Measurements from ENCODE around the gene NR2E1.

NR2E1 gene

DNA sequence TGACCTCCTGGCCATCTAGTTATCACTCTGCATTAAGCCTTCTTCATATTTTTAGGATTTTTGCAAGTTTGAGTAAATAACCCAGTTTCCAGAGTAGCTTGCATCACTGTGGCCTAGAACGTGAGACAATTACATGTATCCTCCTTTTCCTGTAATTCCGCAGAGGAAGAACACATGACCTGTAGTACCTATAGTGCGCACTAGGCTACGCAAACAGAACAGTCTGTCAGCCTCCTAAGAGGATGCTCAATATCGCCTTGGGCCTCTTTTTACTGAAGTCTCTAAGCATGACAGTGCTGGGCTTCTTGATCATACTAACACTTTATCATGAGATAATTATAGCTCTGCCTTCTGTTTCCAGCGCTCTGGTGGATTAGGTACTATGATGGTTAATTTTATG is 20.2 kb upstream of the NR2E1 start:
- H3K27me3 ChIP-seq (ENCODE audit: control insufficient read depth, insufficient read depth, low read length) = no peaks in the 10 kb centered on the region
- no peak overlapping the region for H3K4me2 ChIP-seq (ENCODE audit: low read length)
- no peaks in the 10 kb centered on the region for H3K9me3 ChIP-seq (ENCODE audit: control insufficient read depth, low read length)
- H3K27ac ChIP-seq = no peak overlapping the region
- H3K4me3 ChIP-seq (ENCODE audit: low read depth, low read length) = no peak overlapping the region
- H3K36me3 ChIP-seq (ENCODE audit: control insufficient read depth, insufficient read depth, low read length) = no peaks in the 10 kb centered on the region
- TF ChIP-seq, protein P1, sequence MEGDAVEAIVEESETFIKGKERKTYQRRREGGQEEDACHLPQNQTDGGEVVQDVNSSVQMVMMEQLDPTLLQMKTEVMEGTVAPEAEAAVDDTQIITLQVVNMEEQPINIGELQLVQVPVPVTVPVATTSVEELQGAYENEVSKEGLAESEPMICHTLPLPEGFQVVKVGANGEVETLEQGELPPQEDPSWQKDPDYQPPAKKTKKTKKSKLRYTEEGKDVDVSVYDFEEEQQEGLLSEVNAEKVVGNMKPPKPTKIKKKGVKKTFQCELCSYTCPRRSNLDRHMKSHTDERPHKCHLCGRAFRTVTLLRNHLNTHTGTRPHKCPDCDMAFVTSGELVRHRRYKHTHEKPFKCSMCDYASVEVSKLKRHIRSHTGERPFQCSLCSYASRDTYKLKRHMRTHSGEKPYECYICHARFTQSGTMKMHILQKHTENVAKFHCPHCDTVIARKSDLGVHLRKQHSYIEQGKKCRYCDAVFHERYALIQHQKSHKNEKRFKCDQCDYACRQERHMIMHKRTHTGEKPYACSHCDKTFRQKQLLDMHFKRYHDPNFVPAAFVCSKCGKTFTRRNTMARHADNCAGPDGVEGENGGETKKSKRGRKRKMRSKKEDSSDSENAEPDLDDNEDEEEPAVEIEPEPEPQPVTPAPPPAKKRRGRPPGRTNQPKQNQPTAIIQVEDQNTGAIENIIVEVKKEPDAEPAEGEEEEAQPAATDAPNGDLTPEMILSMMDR (IDR thresholded peaks at IDR 0.05) = no peak
- H3K9ac ChIP-seq = no peak overlapping the region
- H3K79me2 ChIP-seq = no peaks in the 10 kb centered on the region
- no peaks in the 10 kb centered on the region for H3K4me1 ChIP-seq
- H2AFZ ChIP-seq = no peak overlapping the region

DNA sequence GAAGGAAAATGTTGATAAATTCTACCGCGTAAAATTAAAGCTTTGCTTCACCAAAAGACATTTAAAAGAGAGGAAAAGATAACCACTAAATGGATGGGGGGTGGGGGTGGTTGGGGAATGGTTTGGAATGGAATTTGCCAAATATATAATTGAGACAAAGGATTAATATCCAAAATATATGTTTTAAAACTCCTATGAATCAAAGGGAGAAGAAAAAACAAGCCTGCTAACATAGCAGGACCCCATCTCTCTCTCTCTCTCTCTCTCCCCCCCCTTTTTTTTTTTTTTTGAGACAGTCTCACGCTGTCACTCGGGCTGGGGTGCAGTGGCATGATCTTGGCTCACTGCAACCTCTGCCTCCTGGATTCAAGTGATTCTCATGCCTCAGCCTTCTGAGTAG is 13.4 kb upstream of the NR2E1 start:
- Histone ChIP-seq H3K27ac (no peak overlapping the region), H3K27me3 (ENCODE audit: control insufficient read depth, insufficient read depth, low read length) (peaks cover 7% of the 10 kb centered on the region), H3K9me3 (ENCODE audit: control insufficient read depth, low read length) (no peaks in the 10 kb centered on the region), H3K9ac (no peak overlapping the region), H2AFZ (no peak overlapping the region), H3K4me3 (ENCODE audit: low read depth, low read length) (no peak overlapping the region), H3K4me2 (ENCODE audit: low read length) (no peak overlapping the region), H3K36me3 (ENCODE audit: control insufficient read depth, insufficient read depth, low read length) (no peaks in the 10 kb centered on the region), H3K4me1 (no peaks in the 10 kb centered on the region), H3K79me2 (no peaks in the 10 kb centered on the region)
- TF ChIP-seq, protein P1 (IDR thresholded peaks at IDR 0.05) = no peak

DNA sequence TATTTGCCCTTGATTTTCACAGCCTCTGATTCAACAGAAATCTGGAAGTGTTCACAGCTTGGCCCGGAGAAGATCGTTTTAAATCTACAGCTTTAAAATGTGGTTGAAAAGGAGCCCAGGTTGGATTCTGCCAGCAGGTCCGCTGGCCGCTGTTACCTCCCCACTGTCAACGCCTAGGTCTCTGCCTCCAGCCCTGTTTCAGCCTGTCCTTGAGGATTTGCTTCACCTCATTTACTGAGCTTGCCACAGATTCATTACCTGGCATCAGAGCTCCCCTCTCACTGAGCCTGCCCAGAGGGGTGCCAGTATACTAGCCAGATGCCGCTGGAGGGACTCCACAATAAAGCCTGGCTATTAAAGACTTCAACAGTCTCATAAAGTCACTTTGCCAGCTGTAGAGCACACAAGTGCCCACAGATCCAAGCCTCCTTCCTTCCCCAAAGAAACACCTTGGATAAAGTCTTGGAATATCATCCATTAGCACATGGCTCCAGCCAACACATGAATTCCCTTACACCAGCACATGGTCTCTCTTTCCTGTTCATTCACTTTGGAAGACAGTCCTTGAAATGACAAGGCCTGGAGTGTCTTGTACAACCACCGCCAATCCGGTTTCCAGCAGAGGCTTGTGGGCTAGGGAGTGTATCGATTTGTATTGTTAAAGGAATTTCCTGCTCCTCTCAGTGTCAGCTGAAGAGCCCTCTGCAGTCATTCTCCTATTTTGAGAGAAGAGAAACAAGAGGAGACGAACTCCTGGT is 9.5 kb upstream of the NR2E1 start:
- Histone ChIP-seq H3K4me1 (no peaks in the 10 kb centered on the region), H3K4me3 (ENCODE audit: low read depth, low read length) (no peak overlapping the region), H3K79me2 (no peaks in the 10 kb centered on the region), H3K27ac (no peak overlapping the region), H3K9me3 (ENCODE audit: control insufficient read depth, low read length) (no peaks in the 10 kb centered on the region), H3K4me2 (ENCODE audit: low read length) (no peak overlapping the region), H3K27me3 (ENCODE audit: control insufficient read depth, insufficient read depth, low read length) (peaks cover 19% of the 10 kb centered on the region), H3K36me3 (ENCODE audit: control insufficient read depth, insufficient read depth, low read length) (no peaks in the 10 kb centered on the region), H3K9ac (no peak overlapping the region), H2AFZ (no peak overlapping the region)
- TF ChIP-seq, protein P1 (IDR thresholded peaks at IDR 0.05) = no peak

DNA sequence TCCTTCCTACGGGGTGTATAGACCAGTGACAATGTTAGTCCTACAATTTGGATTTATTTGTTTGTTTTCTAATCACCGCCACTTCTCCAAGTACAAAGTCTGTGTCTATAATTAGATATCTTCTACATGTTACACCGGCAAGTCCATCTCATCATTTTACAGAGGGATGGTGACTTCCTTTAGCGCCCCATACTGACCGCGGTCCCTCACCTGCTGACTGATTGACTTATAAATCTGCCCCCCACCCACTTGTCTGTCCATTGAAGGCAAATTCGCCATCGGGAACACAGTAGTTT is 8.9 kb upstream of the NR2E1 start:
- no peak overlapping the region for H3K4me3 ChIP-seq (ENCODE audit: low read depth, low read length)
- peaks cover 19% of the 10 kb centered on the region for H3K27me3 ChIP-seq (ENCODE audit: control insufficient read depth, insufficient read depth, low read length)
- H3K36me3 ChIP-seq (ENCODE audit: control insufficient read depth, insufficient read depth, low read length) = no peaks in the 10 kb centered on the region
- H3K4me1 ChIP-seq = no peaks in the 10 kb centered on the region
- H3K9me3 ChIP-seq (ENCODE audit: control insufficient read depth, low read length) = no peaks in the 10 kb centered on the region
- TF ChIP-seq, protein P1 (IDR thresholded peaks at IDR 0.05) = no peak
- H3K4me2 ChIP-seq (ENCODE audit: low read length) = peak overlapping the region; percentile 60
- H3K9ac ChIP-seq = no peak overlapping the region
- no peak overlapping the region for H3K27ac ChIP-seq
- no peaks in the 10 kb centered on the region for H3K79me2 ChIP-seq
- no peak overlapping the region for H2AFZ ChIP-seq

Measured in parathyroid adenoma (tissue), 2 donors.